Sigmoid colon (tissue), 7 donors: ENCODE results near the gene CD99L2. TPM values are rescaled to one million over a fixed set of nuclear protein-coding genes. Genes with fewer than 3 reads are reported as not detected.

Source experiments
- DNase-seq: peaks from one replicate; pipeline ENCODE4 v3.0.0-alpha.2; 2019
- H3K27ac ChIP-seq, 4 donors: fragments of 200-600 bp; sonication (generic); one replicate each; pipeline ENCODE4 v1.5.1; 2016 to 2019; ENCODE audit warnings: mild to moderate bottlenecking in 1 of 4
- H3K27me3 ChIP-seq, 3 donors: fragments of 200-600 bp; sonication (generic); one replicate each; pipeline ENCODE4 v1.5.1; 2019; ENCODE audit warnings: mild to moderate bottlenecking in 1 of 3
- H3K36me3 ChIP-seq, 4 donors: fragments of 200-600 bp; sonication (generic); one replicate each; pipeline ENCODE4 v1.5.1; 2016 to 2019
- H3K4me1 ChIP-seq, 4 donors: fragments of 200-600 bp; sonication (generic); one replicate each; pipeline ENCODE4 v1.5.1; 2017 to 2019
- H3K4me3 ChIP-seq, 4 donors: fragments of 200-600 bp; sonication (generic); one replicate each; pipeline ENCODE4 v1.5.1; 2017 to 2019; ENCODE audit warnings: mild to moderate bottlenecking in 2 of 4, moderate library complexity in 1 of 4
- H3K9me3 ChIP-seq, 4 donors: fragments of 200-600 bp in 3 of 4; sonication (generic) in 3 of 4; one replicate each; pipeline versions ENCODE4 v1.5.1 to v1.6.1; 2013 to 2019
- CTCF ChIP-seq, 4 experiments: fragments of 450-650 bp in 3 of 4; fragments of 200-600 bp in 1 of 4; IDR thresholded peaks; one replicate each; pipeline ENCODE4 v1.5.1; 2016 to 2019; ENCODE audit warnings: antibody characterized with exemption in 4 of 4, mild to moderate bottlenecking in 3 of 4, moderate library complexity in 2 of 4
- EP300 ChIP-seq, 4 donors: sonication (generic); formaldehyde crosslinking; IDR thresholded peaks; one replicate each; pipeline ENCODE4 v1.6.1; 2017; ENCODE audit warnings: antibody characterized with exemption in 4 of 4
- POLR2A ChIP-seq, 2 donors: fragments of 450-650 bp; IDR thresholded peaks; one replicate each; pipeline ENCODE4 v1.6.1; 2016; ENCODE audit warnings: antibody characterized with exemption in 2 of 2, mild to moderate bottlenecking in 2 of 2, moderate library complexity in 2 of 2
- POLR2AphosphoS5 ChIP-seq, 4 donors: sonication (generic); formaldehyde crosslinking; IDR thresholded peaks; one replicate each; pipeline ENCODE4 v1.6.1; 2017; ENCODE audit warnings: antibody characterized with exemption in 4 of 4
- WGBS, 2 donors: extraction: QIAGEN DNeasy Blood & Tissue Kit; methylation state at CpG; one replicate each; pipeline ENCODE4 v1.1.7; 2013; 5-methylcytosine and 5-hydroxymethylcytosine counted together
- intact Hi-C: fragments of 100-400 bp; cut with DNase I; formaldehyde crosslinking; loops from one replicate; pipeline ENCODE4 v1.15.1; 2023
- polyA plus RNA-seq, 3 donors: library from polyadenylated mRNA; stranded (reverse); fragments of 200-250 nt; gene quantifications; one replicate each; pipeline ENCODE4 v1.2.3, GENCODE V29; 2013
- total RNA-seq, 4 donors: library from RNA; depleted of rRNA; stranded (reverse); fragments of >200 nt; gene quantifications; one replicate each; pipeline ENCODE4 v1.1.0, GENCODE V29; 2016
- donor health status: healthy with polysubstance abuse.
- donor health status: Bipolar disorder and iron deficiency.
- donor health status: healthy.

The CD99L2 gene
- total and polyA plus RNA-seq, 7 donors = 4.8 to 62.6 (median 55.8) TPM

GRCh38 chrX:150813922-150814321 lies 84.5 kb downstream of the CD99L2 start:
- TF ChIP-seq POLR2A (IDR thresholded peaks at IDR 0.05) (no peak), POLR2AphosphoS5 (IDR thresholded peaks at IDR 0.05) (no peak), EP300 (IDR thresholded peaks at IDR 0.05) (no peak), CTCF (IDR thresholded peaks at IDR 0.05) (no peak)
- H3K9me3 ChIP-seq = no peaks in the 10 kb centered on the region
- H3K36me3 ChIP-seq = no peaks in the 10 kb centered on the region
- H3K4me3 ChIP-seq = no peak overlapping the region
- no peaks in the 10 kb centered on the region for H3K4me1 ChIP-seq
- intact Hi-C loops = no loop called here
- no peaks in the 10 kb centered on the region for H3K27me3 ChIP-seq
- no peak overlapping the region for H3K27ac ChIP-seq
- 92% methylated on average over 5 of the region's 5 CpGs for WGBS, 2 donors
- no peak for DNase-seq

GRCh38 chrX:150806827-150807226 lies 91.6 kb downstream of the CD99L2 start:
- intact Hi-C loops = loop anchor here (1.0 kb wide), 1 partner anchor 33 kb away; no protein-coding TSS in a partner anchor
- WGBS, 2 donors = 19 to 85% methylated on average over 1 of the region's 1 CpG
- H3K27ac ChIP-seq = no peak overlapping the region
- no peaks in the 10 kb centered on the region for H3K27me3 ChIP-seq
- no peaks in the 10 kb centered on the region for H3K9me3 ChIP-seq
- no peaks in the 10 kb centered on the region for H3K36me3 ChIP-seq
- no peaks in the 10 kb centered on the region for H3K4me1 ChIP-seq
- DNase-seq = no peak
- no peak overlapping the region for H3K4me3 ChIP-seq
- TF ChIP-seq POLR2AphosphoS5 (IDR thresholded peaks at IDR 0.05) (no peak), POLR2A (IDR thresholded peaks at IDR 0.05) (no peak), CTCF (IDR thresholded peaks at IDR 0.05) (no peak), EP300 (IDR thresholded peaks at IDR 0.05) (no peak)

GRCh38 chrX:150805736-150806135 lies 92.7 kb downstream of the CD99L2 start:
- TF ChIP-seq POLR2AphosphoS5 (IDR thresholded peaks at IDR 0.05) (no peak), POLR2A (IDR thresholded peaks at IDR 0.05) (no peak), EP300 (IDR thresholded peaks at IDR 0.05) (no peak), CTCF (IDR thresholded peaks at IDR 0.05) (no peak)
- no peak for DNase-seq
- H3K27me3 ChIP-seq = no peaks in the 10 kb centered on the region
- H3K4me3 ChIP-seq = no peak overlapping the region
- intact Hi-C loops = no loop called here
- H3K4me1 ChIP-seq = no peaks in the 10 kb centered on the region
- H3K36me3 ChIP-seq = no peaks in the 10 kb centered on the region
- WGBS, 2 donors = 94 to 99% methylated on average over 2 of the region's 2 CpGs
- H3K27ac ChIP-seq = no peak overlapping the region
- H3K9me3 ChIP-seq = no peaks in the 10 kb centered on the region

GRCh38 chrX:150792949-150793527 lies 105.4 kb downstream of the CD99L2 start:
- H3K4me3 ChIP-seq = no peak overlapping the region
- intact Hi-C loops = no loop called here
- no peaks in the 10 kb centered on the region for H3K9me3 ChIP-seq
- TF ChIP-seq POLR2A (IDR thresholded peaks at IDR 0.05) (no peak), POLR2AphosphoS5 (IDR thresholded peaks at IDR 0.05) (no peak), EP300 (IDR thresholded peaks at IDR 0.05) (no peak), CTCF (IDR thresholded peaks at IDR 0.05) (no peak)
- H3K4me1 ChIP-seq = no peaks in the 10 kb centered on the region
- H3K36me3 ChIP-seq = peaks cover 0 to 27% (median 0%) of the 10 kb centered on the region in 4 donors
- DNase-seq = no peak
- 16 to 67% methylated on average over 5 of the region's 5 CpGs for WGBS, 2 donors
- H3K27me3 ChIP-seq = no peaks in the 10 kb centered on the region
- no peak overlapping the region for H3K27ac ChIP-seq

- no peaks in the 10 kb centered on the region for H3K9me3 ChIP-seq
- 87 to 91% methylated on average over 1 of the region's 1 CpG for WGBS, 2 donors
- intact Hi-C loops = no loop called here
- H3K27me3 ChIP-seq = no peaks in the 10 kb centered on the region
- no peak for DNase-seq
- no peaks in the 10 kb centered on the region for H3K4me1 ChIP-seq
- no peak overlapping the region for H3K4me3 ChIP-seq
- no peak for TF ChIP-seq CTCF (IDR thresholded peaks at IDR 0.05)
- H3K36me3 ChIP-seq = peaks cover 0 to 27% (median 0%) of the 10 kb centered on the region in 4 donors
- no peak overlapping the region for H3K27ac ChIP-seq
Observed at GRCh38 chrX:150790021-150790420, 108.4 kb downstream of the CD99L2 start.
